Activated CD4-positive, CD25-positive, alpha-beta regulatory T cell (primary cell): ENCODE data around the gene ELOF1.
"Not testable (repeated sequence)": the region's sequence is repeated elsewhere in the genome, so short reads cannot be mapped to it uniquely, and the experiment has no call there.

ENCODE experiments used
- DNase-seq, 4 experiments: peaks; one replicate each; lab custom pipeline; 2025; lab: John Stamatoyannopoulos, UW

The ELOF1 gene

GRCh38 chr19:11558881-11559828 lies at the start of gene ELOF1:
Gene ELOF1 (minus strand): TSS chr19:11559230. CDS start chr19:11554347, 4,883 bp downstream.
- peak; percentile 87 to 93 (median 90) for DNase-seq

DNA sequence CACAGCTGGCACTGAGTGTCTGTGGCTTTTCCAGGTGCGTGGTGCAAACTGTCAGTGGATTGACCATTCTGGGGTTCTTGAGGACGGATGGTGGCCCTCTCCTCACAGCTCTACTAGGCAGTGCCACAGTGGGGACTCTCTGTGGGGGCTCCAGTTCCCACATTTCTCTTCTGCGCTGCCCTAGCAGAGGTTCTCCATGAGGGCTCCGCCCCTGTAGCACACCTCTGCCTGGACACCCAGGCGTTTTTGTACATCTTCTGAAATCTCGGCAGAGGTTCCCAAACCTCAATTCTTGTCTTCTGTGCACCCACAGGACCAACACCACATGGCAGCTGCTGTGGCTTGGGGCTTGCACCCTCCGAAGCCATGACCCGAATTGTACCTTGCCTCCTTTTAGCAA lies 47.5 kb upstream of the ELOF1 start:
- DNase-seq: no peak

GRCh38 chr19:11599704-11600103 lies 40.7 kb upstream of the ELOF1 start:
- DNase-seq: not testable (repeated sequence)

GRCh38 chr19:11598746-11599145 lies 39.7 kb upstream of the ELOF1 start:
- DNase-seq: no peak

GRCh38 chr19:11598103-11598483 lies 39.1 kb upstream of the ELOF1 start:
- DNase-seq: no peak

DNA sequence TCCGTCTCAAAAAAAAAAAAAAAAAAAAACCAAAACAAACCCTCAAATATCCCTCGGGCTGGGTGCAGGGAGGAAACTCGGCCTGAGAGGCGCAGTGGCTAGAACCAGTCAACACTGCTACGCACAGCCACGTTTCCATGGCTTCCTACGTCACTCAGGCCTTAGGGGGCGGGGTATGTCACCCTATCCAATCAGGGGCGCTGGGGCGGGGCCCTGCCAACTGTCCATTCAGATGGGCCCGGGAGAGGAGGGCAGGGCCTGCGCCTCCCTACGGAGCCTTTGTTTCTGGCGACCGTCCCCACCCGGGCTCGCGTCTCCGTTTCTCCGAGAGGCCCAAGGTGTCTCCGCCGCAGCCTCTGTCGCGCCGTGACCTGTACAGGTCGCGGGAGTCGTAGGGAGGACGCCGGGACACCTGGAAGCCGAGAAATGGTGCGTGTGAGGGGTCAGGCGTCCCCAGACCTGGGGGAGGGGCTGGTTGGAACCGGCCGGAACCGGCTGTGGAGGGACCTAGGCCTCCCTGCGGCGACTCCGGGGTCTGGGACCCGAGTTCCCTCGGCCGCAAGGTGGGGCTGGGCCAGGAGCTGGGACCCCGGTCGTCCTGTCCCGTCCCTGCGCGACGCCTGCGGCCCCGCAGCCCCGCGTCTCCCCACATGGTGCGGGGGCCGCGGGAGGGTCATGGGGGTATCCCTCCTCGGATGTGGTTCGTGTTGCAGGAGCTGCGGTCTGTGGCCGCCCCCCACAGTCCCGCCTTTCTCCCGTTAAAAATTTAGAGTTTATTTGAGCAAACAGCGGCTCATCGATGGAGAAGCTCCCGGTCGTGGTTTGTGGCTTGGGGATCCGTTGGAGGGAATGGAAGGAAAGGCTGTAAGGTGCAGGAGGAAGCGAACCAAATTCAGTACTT lies 38.4 kb upstream of the ELOF1 start, which contains the start of gene ZNF627:
Gene ZNF627 (plus strand): TSS at position 282 of the 901 bp plus-strand sequence. CDS start 145 bp downstream, at position 427.
- peak; percentile 90 to 92 (median 90) for DNase-seq

- no peak for DNase-seq
Measured at GRCh38 chr19:11596156-11596555, 37.1 kb upstream of the ELOF1 start.

- DNase-seq: no peak
Measured at GRCh38 chr19:11594084-11594483, 35.1 kb upstream of the ELOF1 start.

- DNase-seq: no peak
Measured at GRCh38 chr19:11587975-11588631, 29.1 kb upstream of the ELOF1 start.

GRCh38 chr19:11587302-11587974 lies 28.4 kb upstream of the ELOF1 start:
- peak; percentile 25 to 70 (median 58) for DNase-seq

DNA sequence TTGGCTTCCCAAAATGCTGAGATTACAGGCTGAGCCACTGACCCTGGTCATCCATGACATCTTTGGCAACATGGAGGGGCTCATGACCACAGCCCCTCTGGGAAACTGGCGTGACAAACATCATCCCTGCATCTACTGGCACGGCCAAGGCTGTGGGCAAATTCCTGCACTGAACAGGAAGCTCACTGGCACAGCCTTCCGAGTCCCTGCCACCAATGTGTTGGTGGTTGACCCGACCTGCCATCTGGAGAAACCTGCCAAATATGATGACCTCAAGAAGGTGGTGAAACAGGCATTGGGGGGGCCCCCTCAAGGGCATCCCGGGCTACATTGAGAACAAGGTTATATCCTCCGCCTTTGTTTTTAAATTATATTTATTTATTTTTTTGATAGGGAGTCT lies 27.3 kb upstream of the ELOF1 start:
- no peak for DNase-seq

GRCh38 chr19:11581740-11582139 lies 22.7 kb upstream of the ELOF1 start:
- peak in 1 of 4 experiments; percentile 13 for DNase-seq

DNA sequence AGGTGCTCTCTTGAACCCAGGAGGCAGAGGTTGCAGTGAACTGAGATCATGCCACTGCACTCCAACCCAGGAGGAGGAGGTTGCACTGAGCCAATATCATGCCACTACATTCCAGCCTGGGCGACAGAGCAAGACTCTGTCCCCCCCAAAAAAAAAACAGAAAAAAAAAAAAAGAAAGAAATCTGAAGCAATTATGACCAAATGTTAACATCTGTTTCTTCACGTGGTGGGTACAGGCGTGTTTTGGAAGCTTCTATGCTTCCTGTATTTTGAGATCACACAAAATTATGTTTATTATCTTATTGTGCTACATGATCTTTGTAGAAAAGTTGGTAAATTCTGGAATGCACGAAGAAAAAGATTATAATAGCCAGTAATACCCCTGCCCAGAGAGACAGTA lies 21.1 kb upstream of the ELOF1 start:
- DNase-seq: no peak

- DNase-seq: peak in 1 of 4 experiments; percentile 26
Measured at GRCh38 chr19:11578258-11579142, 19.5 kb upstream of the ELOF1 start.

DNA sequence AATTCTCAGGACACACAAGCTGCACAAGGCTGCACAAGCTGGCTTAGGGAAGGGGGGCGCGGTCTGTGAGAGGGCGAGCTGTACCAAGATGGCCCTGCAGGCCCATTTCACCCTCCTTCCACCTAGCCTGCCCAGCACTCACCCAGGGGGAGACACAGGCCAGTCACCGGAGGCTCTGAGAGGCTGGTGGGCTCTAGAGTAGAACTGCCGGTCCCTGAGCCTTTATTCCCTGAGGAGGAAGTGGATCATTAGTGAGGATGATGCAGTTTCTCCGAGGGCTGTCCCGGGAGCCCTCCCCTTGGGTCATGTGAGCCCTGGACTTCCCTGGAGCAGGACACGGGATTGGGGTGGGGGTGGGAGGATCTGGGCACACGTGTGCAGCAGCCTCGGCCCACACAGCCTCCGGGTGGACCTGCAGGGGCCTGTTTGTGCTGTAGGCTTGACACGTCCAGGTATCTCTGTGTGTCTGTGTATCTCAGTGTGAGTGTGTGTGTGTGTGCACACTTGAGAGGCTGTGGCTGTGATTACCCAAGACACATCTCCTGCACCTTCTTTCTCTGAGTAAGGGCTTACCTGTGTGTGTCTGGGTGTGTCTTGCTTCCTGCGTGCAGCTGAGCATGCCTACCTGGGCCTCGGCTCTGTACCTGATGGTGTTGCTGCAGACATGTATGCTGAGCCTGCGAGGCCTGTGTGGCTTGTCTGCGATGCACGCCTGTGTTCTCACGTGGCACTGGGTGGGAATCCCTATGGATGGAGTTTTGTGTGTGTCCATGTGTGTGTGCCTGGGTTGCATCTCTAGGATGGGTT lies 18.6 kb upstream of the ELOF1 start, which contains the start of gene ACP5:
Gene ACP5 (minus strand): TSS at position 195 of the 807 bp plus-strand sequence. CDS start 328 bp downstream, outside the sequence.
- no peak for DNase-seq

- no peak for DNase-seq
Measured at GRCh38 chr19:11576227-11576626, 17.2 kb upstream of the ELOF1 start.

- no peak for DNase-seq
Measured at GRCh38 chr19:11574689-11575088, 15.7 kb upstream of the ELOF1 start.

DNA sequence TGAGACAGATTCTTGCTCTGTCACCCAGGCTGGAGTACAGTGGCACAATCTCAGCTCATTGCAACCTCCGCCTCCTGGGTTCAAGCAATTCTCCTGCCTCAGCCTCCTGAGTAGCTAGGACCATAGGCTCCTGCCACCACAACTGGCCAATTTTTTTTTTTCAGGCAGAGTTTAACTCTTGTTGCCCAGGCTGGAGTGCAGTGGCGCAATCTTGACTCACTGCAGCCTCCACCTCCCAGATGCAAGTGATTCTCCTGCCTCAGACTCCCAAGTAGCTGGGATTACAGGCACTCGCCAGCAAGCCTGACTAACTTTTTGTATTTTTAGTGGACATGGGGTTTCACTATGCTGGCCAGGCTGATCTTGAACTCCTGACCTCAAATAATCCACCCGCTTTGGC lies 14.7 kb upstream of the ELOF1 start:
- not testable (repeated sequence) for DNase-seq

DNA sequence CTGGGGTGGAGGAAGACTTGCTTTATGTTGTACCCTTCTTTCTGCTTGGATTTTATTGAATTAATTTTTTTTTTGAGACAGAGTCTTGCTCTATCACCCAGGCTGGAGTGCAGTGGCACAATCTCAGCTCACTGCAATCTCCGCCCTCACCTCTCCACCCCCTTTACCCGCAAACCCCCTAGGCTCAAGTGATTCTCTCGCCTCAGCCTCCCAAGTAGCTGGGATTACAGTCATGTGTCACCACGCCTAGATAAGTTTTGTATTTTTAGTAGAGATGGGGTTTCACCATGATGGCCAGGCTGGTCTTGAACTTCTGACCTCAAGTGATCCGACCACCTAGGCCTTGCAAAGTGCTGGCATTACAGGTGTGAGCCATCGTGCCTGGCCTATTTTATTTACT lies 14.3 kb upstream of the ELOF1 start:
- DNase-seq: not testable (repeated sequence)
